HG02840 (cell line): Measurements from ENCODE around the gene UBASH3B.
"Not testable (repeated sequence)": the region's sequence is repeated elsewhere in the genome, so short reads cannot be mapped to it uniquely, and the experiment has no call there.

Source experiments
- ATAC-seq: cut with Tn5 transposase; IDR thresholded peaks from one replicate; pipeline ENCODE4 v1.9.1; 2021; ENCODE audit warnings: mild to moderate bottlenecking, moderate library complexity, moderate number of reproducible peaks; ENCODE audit not compliant: unreplicated experiment, low FRiP score

Gene UBASH3B

GRCh38 chr11:122726028-122726427, 70.5 kb downstream of the UBASH3B start:
- ATAC-seq, result no peak

DNA sequence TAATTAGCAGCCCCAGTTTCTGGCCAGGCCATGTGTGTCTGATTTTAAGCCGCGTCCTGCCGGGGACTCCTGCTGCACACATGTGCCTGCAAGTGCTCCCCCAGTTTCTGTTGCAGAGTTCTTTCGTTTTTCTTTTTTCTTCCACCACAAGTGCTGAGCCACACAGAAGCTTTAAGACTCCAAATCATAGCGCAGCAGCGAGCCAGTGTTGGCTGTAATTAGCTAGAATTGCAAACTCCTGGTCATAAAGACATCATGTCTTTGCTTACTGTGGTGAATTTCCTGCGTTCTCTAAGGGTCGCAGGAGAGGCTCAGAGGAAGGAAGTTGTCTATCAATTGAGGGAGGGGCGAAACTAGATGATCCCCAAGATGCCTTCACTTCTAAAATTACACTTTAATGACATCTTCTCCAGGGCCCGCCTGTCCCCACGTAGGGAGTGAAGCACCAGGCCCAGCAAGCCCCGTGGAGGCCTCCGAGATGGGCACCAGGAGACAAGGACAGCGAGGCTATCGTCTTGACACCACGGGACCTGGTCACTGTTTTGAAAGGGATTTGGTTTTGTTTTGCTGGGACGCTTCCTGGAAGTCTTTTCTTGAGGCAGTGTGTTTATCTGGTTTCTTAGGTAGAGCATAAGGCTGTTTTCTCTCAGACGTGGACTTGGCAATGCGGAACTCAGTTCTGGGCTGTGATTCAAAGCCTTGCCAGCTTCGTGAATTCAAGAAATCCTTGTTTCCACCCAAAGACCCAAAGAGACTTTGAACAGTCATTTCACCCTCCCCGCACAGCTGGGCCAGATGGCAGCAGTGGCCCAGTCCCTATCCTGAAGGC, 71.8 kb downstream of the UBASH3B start:
- peak; percentile 63 for ATAC-seq

DNA sequence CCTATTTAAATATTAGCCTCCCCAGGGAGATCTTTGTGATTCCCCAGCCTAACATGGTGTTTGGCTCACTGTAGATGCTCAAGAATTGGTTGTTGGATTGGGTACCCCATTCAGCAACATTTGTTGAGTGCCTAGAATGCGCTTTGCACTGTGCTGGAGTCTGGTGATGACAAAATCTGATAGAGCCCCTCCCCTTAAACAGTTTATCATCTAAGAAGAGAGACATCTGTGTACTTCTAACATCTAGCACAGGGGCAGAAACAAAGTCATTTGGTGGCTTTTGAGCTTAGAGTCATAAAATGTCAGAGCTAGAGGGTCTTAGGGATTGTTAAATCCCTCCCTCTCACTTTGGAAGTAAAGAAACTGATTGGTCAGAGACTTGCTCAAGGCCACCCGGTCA, 73.0 kb downstream of the UBASH3B start:
- no peak for ATAC-seq

- no peak for ATAC-seq
Observed at GRCh38 chr11:122729139-122729538, 73.6 kb downstream of the UBASH3B start.

DNA sequence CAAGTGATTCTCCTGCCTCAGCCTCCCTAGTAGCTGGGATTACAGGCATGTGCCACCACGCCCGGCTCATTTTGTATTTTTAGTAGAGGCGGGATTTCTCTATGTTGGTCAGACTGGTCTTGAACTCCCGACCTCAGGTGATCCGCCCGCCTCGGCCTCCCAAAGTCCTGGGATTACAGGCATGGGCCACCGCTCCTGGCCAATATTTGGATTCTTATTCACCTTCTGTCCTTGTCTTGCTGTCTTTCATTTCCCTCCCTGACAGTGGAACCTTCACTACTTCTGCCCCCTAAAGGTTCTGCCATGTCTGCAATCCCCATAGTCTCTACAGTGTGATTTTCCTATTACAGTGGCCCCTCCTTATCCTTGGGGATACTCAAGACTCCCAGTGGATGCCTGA, 75.2 kb downstream of the UBASH3B start:
- not testable (repeated sequence) for ATAC-seq

DNA sequence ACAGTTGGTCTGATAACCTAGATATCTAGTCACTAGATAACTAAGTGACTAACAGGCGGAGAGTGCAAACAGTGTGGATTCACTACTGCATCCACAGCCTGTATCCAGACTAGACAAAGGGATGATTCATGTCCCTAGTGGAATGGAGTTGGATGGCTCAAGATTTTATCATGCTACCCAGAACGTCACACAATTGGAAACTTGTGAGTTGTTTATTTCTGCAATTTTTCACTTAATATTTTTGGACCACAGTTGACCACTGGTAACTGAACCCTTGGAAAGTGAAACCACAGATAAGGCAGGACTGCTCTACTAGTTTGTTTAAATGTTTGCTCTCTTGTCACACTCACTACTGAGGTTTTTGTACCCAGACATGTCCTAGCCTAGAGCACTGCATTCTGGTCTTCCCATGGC, 76.0 kb downstream of the UBASH3B start:
- no peak for ATAC-seq

DNA sequence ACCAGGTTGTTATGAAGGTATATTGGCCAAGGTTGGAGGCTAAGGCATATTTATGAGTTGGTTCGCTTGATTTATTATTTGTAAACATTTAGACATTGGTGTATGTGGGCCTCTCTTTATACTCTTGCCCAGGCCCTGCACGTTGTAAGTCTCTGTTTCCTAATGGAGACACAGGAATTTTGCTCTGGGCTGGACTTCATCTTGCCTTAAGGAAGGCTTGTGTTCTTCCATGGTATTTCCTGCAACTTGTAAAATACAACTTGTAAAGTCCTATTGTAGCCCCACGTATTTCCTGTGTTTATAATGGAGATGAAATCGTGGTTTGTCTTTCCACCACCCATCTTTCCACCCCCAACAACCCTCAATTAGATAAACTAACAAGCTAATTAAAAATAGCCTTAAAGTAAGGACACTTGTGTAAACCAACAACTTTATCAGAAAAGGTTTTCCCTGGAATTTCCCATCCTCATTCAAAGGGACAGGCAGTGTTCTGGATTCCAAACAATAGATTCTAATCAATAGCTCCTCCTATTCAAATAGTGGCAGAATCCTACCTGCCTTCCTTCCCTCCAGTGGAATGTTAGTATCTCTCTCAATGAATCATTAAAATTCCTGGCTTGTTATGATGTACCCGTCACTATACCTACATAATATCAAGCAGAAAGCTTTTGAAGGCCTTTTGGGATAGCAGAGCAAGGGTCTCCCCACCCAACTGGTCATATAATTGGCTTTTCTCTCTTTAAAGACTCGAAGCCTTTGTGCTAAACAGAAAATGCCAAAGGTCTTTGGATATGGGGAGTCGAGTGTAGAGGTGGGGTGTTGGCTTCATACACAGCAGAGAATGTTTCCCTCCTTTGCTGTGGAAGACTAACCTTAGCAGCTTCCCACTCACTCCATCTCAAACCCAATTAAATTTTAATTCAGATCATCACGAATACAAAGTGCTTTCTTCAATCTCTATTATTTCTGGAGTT, 77.1 kb downstream of the UBASH3B start:
- ATAC-seq, result no peak

DNA sequence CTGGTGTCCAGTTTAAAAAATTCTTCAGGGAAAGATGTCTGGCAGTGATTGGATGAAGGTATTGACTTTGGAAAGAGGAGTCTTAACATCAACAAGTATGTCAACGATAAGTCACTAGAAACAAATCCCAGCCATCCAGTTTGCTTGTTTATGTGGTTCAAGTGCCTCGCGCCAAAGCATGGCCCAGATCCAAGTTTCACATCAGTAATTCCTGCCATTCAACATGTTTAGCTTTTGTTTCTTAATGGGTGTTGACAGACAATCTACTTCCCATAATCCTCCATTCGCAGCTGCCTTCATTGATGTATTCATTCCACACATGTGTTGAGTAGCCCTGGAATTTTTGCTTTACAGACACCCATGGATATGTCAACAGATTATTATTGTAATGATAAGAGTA, 77.8 kb downstream of the UBASH3B start:
- ATAC-seq, result no peak

GRCh38 chr11:122734848-122735496, 79.5 kb downstream of the UBASH3B start:
- no peak for ATAC-seq

DNA sequence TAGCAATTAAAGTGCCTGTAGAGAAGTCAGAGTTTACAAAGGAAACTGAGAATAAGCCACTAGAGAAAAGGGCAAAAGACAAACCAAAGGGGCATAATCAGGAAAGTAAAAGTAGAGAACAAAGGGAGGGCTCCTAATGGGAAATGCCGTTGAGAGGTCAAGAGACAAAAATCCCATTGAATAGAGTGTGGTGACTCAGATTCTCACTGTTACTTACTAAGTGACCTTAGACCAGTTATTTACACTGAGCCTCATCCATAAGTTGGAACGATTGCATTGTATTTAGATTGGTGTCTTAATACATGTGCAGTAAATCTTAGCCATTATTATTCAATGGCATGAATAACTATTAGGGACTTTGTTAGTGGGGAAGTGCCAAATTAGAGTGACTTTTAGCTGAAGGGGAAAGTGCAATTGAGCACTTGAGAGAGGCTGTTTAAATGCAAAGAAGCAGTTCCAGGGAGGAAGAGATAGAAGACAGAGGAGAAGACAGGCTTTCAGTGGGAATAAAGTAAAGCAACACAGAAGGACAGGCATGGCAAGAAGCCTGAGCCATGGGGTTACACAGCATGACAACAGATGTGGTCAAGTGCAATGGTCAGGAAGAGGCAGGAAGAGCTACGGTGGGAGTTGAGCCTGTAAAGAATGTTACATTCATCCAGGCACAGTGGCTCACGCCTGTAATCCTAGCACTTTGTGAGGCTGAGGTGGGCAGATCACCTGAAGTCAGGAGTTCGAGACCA, 82.6 kb downstream of the UBASH3B start:
- no peak for ATAC-seq

- ATAC-seq, result no peak
Observed at GRCh38 chr11:122741613-122742300, 86.2 kb downstream of the UBASH3B start.

GRCh38 chr11:122742301-122743018, 86.9 kb downstream of the UBASH3B start:
- ATAC-seq, result no peak

DNA sequence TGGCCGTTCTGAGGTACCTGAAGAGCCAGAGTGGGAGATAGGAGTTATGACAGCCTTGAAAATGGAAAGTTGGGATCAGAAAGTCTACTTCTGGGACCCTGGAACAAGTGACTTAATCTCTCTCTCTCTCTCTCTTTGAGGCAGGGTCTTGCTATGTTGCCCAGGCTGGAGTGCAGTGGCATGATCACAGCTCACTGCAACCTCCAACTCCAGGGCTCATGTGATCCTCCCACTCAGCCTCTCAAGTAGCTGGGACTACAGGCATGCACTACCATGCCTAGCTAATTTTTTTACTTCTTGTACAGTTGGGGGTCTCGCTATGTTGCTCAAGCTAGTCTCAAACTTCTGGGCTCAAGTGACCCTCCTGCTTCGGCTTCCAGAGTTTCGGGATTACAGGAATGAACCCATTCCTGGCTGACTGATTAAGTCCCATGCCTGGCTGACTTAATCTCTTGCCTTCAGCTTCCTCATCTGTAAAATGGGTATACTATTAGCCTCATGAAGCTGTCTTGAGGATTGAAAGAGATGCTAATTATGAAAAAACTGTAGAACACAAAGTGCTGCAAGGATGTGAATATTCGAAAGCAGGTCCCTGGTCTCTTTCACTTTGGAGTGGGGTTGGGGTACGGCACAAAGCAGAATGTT, 87.7 kb downstream of the UBASH3B start:
- peak; percentile 2 for ATAC-seq

DNA sequence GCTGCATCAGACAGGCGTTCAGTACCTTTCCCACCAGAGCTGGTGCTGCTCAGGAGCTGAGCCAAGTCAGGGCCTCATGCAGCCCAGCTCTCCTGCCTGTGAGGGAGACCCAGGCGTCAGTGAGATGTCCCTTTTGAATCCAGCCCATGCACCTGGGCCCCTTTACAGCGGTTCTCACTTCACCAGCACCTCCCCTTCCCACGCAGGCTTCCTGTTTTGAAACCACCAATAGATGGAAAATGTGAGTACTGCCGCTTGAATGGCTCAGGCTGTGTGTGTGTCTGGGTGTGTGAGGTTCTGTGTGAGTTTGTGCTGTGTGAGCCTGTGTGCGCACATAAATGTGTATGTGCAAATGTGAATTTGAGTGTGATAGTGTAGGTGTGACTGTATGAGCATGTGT, 88.4 kb downstream of the UBASH3B start:
- ATAC-seq, result peak; percentile 66

DNA sequence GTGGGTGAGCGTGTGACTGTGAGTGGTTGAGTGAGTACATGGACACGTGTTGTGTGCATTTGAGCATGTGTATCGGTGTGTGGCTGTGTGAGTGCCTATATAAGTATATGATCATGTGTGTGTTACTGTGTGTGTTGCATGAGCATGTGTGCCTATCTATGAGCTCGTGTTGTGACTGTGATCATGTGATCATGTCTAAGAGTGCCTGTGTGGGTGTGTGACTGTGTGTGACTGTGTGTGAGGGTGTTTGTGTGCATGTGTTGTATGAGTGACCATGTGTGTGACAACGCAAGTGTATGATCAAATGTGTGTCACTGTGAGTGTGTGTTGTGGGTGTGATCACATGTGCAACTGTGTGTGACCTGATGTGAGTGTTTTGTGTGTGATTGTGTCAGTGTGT, 88.8 kb downstream of the UBASH3B start:
- no peak for ATAC-seq

DNA sequence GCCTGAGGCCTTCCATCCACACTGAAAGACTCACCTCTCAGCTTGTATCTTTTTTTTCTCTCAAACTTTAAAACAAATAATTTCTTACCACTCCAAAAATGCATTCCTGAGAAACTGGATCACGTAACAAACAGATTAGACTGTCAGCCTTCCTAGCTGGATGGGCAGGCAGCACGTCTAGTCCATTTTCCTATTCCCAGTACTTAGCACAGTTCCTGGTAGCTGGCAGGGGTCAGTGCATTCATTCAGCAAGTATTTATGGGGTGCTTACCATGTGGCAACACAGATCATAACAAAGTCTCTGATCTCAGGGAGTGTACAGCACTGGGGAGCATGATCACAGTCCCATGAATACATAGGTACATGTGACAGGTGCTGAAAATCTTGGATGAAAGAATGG, 89.6 kb downstream of the UBASH3B start:
- no peak for ATAC-seq

DNA sequence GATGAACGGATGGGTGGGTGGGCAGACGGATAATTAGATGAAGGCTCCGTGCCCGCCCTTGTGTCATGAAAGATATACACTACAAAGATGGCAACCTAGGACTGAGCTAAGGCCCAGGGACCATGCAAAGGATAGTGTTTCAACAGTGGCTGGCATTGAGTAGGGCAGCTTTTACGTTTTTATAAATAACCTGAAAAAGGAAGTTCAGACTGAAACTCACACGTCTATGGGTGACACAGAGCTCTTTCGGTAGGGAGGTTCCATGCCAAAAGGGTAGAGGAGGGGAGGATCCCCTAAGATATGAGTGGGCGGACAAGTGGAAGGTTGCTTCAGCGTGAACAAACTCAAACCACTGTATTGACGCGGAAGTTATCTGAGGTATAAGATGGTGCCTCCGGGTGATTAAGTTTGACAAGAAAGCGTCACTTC, 90.5 kb downstream of the UBASH3B start:
- ATAC-seq, result peak; percentile 66

DNA sequence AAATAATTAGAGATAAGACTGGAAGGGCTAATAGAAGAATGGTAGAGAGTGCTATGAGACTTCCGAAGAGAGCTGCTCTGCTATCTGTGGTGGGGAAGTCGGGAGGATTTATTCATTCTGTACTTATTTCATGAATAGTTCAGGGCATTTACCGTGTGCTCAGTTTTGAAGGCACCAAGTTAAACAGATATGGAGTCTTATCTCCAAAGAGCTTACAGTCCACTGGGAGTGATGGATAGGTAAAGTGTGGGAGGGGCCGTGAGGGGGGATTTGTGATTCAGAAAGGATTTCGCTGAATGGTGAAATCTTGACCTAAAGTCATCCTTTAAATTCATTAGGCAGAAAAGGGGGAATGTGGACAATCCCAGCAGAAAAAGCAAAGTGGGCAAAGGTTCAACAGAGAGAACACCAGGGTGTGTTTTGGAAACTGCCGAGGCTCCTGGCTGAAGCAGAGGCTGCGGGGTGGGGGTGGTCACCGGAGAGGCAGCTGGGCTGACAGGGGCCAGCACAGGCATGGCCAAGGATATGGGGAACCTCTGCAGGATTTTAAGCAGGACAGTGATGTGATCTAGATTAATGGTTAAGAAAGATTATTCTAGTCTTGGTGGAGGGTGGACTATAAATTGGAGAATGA, 91.2 kb downstream of the UBASH3B start:
- no peak for ATAC-seq
